Measurements from ENCODE around the gene EFHD2.

DNA sequence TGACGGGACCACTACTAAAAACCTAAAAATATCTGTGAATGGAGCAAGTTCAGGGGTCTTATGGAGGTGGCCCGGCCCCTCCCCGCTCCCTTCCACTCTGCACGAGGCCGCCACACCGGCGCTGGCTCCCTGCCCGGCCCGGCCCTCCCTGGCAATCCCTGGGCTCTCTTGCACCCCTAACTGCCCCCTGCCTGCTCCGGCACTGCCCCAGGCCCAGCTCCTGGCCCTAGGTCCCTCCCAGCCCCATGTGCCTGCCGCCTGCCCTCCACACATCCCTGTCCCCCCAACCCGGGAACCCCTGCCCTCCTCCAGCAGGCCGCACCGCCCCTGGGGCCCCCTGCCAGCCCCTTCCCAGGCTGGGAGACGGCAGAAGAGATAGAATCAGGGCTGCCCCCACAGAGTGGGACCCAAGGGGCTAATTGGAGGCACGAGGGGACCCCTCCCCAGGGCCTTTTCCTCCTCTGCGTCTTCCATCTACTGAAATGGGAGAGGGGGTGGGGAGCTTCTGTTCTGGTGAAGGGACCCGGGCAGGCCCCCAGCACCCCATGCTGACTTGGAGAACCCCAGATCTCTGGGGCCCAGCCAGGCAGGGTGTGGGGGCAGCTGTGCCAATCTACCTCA lies 19.2 kb downstream of the EFHD2 start:
- TF ChIP-seq, protein P1, sequence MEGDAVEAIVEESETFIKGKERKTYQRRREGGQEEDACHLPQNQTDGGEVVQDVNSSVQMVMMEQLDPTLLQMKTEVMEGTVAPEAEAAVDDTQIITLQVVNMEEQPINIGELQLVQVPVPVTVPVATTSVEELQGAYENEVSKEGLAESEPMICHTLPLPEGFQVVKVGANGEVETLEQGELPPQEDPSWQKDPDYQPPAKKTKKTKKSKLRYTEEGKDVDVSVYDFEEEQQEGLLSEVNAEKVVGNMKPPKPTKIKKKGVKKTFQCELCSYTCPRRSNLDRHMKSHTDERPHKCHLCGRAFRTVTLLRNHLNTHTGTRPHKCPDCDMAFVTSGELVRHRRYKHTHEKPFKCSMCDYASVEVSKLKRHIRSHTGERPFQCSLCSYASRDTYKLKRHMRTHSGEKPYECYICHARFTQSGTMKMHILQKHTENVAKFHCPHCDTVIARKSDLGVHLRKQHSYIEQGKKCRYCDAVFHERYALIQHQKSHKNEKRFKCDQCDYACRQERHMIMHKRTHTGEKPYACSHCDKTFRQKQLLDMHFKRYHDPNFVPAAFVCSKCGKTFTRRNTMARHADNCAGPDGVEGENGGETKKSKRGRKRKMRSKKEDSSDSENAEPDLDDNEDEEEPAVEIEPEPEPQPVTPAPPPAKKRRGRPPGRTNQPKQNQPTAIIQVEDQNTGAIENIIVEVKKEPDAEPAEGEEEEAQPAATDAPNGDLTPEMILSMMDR (conservative IDR thresholded peaks at IDR 0.05; ENCODE audit: low read depth, low read length) = no peak
- TF ChIP-seq EZH2phosphoT487 (IDR thresholded peaks at IDR 0.05; ENCODE audit: borderline replicate concordance, low read length) = no peak
